Brain pericyte (primary cell): ENCODE data around the gene TLCD4.
A peak's percentile ranks its signal among the peaks of the same experiment; 100 is the strongest.
"Not testable (repeated sequence)": the region's sequence is repeated elsewhere in the genome, so short reads cannot be mapped to it uniquely, and the experiment has no call there.

Experiments used
- DNase-seq: peaks from one replicate; pipeline ENCODE4 v3.0.0-alpha.2; 2012; ENCODE audit warnings: low read depth, low spot score

The TLCD4 gene

GRCh38 chr1:95117207-95118066, at the start of gene TLCD4:
Gene TLCD4, plus strand, starts transcription at chr1:95117355. Its CDS starts 26,547 bp downstream, at chr1:95143902.
- DNase-seq, result no peak

GRCh38 chr1:95067568-95067967, 49.6 kb upstream of the TLCD4 start:
- DNase-seq, result no peak

- DNase-seq, result no peak
Measured at GRCh38 chr1:95068956-95069709, 48.0 kb upstream of the TLCD4 start.

- DNase-seq, result no peak
Measured at GRCh38 chr1:95069710-95070093, 47.5 kb upstream of the TLCD4 start.

GRCh38 chr1:95071539-95071938, 45.6 kb upstream of the TLCD4 start:
- no peak for DNase-seq

- no peak for DNase-seq
Measured at GRCh38 chr1:95072117-95072516, 45.0 kb upstream of the TLCD4 start.

GRCh38 chr1:95072532-95073419, 44.4 kb upstream of the TLCD4 start, which contains the start of gene ALG14:
Gene ALG14, minus strand, starts transcription at chr1:95072951. Its CDS starts 53 bp downstream, at chr1:95072898.
- DNase-seq, result peak; percentile 91

- DNase-seq, result no peak
Measured at GRCh38 chr1:95073446-95073845, 43.7 kb upstream of the TLCD4 start.

GRCh38 chr1:95076034-95076433, 41.1 kb upstream of the TLCD4 start:
- no peak for DNase-seq

- DNase-seq, result no peak
Measured at GRCh38 chr1:95080446-95080845, 36.7 kb upstream of the TLCD4 start.

- no peak for DNase-seq
Measured at GRCh38 chr1:95080879-95081278, 36.3 kb upstream of the TLCD4 start.

- no peak for DNase-seq
Measured at GRCh38 chr1:95084317-95085176, 32.6 kb upstream of the TLCD4 start.

- no peak for DNase-seq
Measured at GRCh38 chr1:95085376-95085775, 31.8 kb upstream of the TLCD4 start.

GRCh38 chr1:95086949-95087533, 30.1 kb upstream of the TLCD4 start:
- DNase-seq, result peak; percentile 75

GRCh38 chr1:95088303-95088702, 28.9 kb upstream of the TLCD4 start:
- DNase-seq, result no peak

GRCh38 chr1:95089650-95090287, 27.4 kb upstream of the TLCD4 start:
- no peak for DNase-seq

- not testable (repeated sequence) for DNase-seq
Measured at GRCh38 chr1:95091290-95091689, 25.9 kb upstream of the TLCD4 start.

- DNase-seq, result not testable (repeated sequence)
Measured at GRCh38 chr1:95092891-95093290, 24.3 kb upstream of the TLCD4 start.

GRCh38 chr1:95093296-95093695, 23.9 kb upstream of the TLCD4 start:
- no peak for DNase-seq

- DNase-seq, result no peak
Measured at GRCh38 chr1:95094923-95095322, 22.2 kb upstream of the TLCD4 start.
